A172 (cell line): ENCODE results near the gene PDIA2. TPM values are rescaled to one million over a fixed set of nuclear protein-coding genes. Genes with fewer than 3 reads are reported as not detected.

Experiments
- DNase-seq: peaks from one replicate; pipeline ENCODE4 v3.0.0-alpha.2; 2015; ENCODE audit warnings: low spot score
- total RNA-seq: library from RNA; depleted of rRNA; stranded (reverse); fragments of >200 nt; shearing (Covaris generic); gene quantifications from 2 replicates; pipeline ENCODE4 v1.2.3, GENCODE V29; 2014

Gene PDIA2
- total RNA-seq, 1 experiment from 2014 or later: 0.41 TPM

DNA sequence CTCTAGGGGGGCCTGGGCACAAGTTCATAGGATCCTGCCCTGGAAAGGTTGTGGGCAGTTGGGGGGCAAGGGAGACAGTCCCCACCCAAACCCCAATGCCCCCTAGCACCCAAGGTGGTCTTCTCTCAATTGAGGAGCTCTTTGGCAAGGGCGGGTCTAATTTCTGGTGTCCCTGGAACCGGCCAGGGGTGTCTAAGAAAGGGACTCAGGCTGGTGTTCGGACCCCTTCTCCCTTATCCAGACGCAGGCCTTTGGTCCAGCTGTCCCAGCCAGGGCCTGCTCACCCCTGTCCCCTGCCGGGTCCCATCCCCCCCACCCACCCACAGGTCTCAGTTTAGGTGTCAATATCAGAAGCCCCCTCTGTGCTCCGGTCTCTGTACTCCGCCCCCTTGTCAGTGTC is 3.4 kb upstream of the PDIA2 start:
- no peak for DNase-seq

- DNase-seq: no peak
Measured at GRCh38 chr16:280005-280460, 2.9 kb upstream of the PDIA2 start.

DNA sequence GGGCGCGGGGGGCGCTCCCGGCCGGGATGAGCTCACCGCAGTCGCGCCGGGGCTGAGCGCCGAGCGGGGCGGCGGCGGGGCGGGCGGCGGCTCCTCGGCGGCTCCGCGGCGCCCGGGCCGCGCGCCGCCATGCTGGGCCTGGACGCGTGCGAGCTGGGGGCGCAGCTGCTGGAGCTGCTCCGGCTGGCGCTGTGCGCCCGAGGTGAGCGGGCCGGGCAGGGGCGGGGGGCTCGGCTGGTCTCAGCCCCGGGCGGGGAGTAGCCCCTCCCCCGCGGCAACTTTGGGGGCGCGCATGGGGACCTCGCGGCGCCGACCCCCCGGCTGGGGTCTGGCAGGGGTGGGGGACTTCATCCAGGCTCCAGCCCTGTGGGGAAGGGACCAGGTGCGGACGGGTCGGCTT is 2.4 kb upstream of the PDIA2 start, which contains the start of gene ARHGDIG:
Gene ARHGDIG, plus strand, starts transcription at position 40 of the 400 bp plus-strand sequence. Its CDS starts 90 bp downstream, at position 130.
- DNase-seq: no peak

- no peak for DNase-seq
Measured at GRCh38 chr16:280991-281659, 1.8 kb upstream of the PDIA2 start.

DNA sequence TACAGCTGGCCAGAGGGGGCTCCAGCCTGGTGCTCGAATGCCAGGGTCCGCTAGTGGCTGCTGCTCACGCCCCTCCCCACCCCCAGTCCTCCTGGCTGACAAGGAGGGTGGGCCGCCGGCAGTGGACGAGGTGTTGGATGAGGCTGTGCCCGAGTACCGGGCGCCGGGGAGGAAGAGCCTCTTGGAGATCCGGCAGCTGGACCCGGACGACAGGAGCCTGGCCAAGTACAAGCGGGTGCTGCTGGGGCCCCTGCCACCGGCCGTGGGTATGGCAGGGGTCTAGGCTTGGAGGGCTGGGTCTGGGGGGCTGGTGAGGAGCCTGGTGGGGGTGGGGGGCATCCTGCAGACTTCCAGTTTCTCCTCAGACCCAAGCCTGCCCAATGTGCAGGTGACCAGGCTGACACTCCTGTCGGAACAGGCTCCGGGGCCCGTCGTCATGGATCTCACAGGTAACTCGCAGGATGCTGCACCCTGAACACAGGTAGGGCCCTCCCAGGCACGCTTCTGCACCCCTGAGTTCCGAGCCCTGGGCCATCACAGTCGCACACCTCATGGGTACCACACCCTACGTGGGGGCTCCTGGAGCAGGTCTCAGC is 1.2 kb upstream of the PDIA2 start:
- DNase-seq: no peak

- no peak for DNase-seq
Measured at GRCh38 chr16:282491-282890, 473 bp upstream of the PDIA2 start.

DNA sequence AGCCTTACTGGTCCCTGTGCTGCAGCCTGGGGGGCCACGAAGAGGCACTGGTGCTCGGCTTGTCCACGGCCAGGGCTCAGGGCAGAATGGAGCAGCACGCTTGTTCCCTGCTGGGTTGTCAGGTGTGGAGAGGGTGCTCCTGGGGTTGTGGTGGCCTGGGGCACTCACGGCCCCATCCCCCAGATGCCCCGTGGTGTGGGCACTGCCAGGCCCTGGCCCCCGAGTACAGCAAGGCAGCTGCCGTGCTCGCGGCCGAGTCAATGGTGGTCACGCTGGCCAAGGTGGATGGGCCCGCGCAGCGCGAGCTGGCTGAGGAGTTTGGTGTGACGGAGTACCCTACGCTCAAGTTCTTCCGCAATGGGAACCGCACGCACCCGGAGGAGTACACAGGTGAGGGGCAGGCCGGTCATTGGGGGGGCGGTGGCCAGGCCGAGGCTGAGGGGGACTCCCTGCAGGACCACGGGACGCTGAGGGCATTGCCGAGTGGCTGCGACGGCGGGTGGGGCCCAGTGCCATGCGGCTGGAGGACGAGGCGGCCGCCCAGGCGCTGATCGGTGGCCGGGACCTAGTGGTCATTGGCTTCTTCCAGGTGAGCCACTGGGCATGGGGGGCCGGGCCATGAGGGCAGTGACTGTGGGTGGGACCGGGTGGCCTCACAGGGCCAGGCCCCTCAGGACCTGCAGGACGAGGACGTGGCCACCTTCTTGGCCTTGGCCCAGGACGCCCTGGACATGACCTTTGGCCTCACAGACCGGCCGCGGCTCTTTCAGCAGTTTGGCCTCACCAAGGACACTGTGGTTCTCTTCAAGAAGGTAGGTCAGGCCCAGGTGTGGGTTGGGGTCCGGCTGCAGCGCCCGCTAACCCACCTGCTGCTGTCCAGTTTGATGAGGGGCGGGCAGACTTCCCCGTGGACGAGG is 1.5 kb downstream of the PDIA2 start:
- DNase-seq: no peak

DNA sequence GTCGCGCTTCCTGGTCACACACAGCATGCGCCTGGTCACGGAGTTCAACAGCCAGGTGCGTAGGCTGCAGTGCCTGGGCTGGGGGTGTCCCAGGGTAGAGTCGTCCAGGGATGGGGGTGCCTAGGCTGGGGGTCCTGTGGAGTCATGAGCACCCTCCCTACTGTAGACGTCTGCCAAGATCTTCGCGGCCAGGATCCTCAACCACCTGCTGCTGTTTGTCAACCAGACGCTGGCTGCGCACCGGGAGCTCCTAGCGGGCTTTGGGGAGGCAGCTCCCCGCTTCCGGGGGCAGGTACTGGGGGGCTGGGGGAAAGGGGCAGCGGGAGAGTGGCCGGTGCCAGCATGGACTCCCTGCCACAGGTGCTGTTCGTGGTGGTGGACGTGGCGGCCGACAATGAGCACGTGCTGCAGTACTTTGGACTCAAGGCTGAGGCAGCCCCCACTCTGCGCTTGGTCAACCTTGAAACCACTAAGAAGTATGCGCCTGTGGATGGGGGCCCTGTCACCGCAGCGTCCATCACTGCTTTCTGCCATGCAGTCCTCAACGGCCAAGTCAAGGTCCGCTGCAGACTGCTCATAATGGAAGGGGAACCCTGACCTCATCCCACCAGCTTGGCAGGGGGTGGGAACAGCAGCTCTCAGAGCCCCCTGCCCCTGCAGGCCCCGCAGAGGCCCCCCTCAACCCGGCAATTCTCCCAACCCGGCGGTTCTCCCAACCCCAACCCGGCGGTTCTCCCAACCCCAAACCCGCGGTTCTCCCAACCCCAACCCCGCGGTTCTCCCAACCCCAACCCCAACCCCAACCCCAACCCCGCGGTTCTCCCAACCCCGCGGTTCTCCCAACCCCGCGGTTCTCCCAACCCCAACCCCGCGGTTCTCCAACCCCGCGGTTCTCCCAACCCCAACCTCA is 2.4 kb downstream of the PDIA2 start:
- DNase-seq: no peak

DNA sequence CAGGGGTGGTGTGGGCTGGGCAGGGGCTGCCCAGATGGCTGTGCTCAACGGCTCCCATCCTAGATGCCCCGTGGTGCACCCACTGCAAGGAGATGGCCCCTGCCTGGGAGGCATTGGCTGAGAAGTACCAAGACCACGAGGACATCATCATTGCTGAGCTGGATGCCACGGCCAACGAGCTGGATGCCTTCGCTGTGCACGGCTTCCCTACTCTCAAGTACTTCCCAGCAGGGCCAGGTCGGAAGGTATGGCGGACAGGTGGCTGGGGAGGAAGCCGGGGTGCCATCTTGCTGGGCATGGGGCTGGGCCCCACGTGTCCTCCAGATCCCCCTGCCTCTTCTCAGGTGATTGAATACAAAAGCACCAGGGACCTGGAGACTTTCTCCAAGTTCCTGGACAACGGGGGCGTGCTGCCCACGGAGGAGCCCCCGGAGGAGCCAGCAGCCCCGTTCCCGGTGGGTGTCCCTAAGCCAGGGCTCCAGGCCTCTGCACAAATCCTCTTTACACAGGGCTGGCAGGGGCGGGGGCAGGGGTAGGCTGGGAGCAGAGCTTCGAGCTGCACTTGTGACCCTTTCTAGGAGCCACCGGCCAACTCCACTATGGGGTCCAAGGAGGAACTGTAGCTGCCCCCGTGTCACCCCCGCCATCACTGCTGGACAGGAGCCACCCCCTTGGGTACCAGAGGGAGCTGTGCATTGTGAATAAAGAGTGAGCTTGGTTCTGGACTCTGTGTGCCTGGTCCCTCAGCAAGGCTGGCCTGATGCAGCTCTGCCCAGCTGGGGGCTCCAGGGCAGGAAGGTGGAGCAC is 3.7 kb downstream of the PDIA2 start:
- no peak for DNase-seq

GRCh38 chr16:287298-287811 is 4.4 kb downstream of the PDIA2 start:
- DNase-seq: peak; percentile 18

GRCh38 chr16:287981-288920 is 5.3 kb downstream of the PDIA2 start:
- no peak for DNase-seq

- no peak for DNase-seq
Measured at GRCh38 chr16:289395-289997, 6.5 kb downstream of the PDIA2 start.

DNA sequence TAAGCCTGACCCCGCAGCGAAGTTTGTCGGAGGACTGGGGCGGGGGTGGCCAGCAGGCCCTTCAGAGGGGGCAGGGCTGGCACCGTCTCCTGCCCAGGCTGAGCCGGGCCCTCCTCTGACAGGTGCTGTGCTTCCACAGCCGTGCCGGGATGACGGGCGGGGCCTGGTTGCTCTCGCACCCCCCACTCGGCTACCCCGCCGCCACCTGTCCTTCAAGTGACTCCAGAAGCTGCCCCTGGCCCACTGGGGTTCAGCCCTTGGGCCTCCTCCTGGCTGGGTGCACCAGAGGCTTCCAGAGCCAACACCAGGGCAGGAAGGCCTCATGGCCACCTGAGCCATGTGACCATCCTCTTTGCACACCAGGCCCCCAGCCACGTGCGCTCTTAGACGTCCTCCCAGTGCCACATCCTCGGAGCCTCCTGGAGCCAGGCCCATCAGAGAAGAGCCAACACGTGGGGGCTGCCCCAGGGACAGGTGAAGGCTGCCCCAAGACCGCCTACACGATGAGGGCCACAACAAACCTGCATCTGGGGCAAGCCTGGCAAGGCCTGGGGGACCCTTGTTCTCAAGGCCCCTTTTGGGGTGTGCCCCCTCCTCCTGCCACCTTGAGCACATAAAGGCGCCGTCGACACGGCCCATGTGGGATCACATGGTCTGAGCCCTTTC is 7.2 kb downstream of the PDIA2 start:
- DNase-seq: no peak

GRCh38 chr16:290681-291405 is 7.9 kb downstream of the PDIA2 start:
- no peak for DNase-seq

- DNase-seq: no peak
Measured at GRCh38 chr16:291539-291938, 8.6 kb downstream of the PDIA2 start.

- DNase-seq: no peak
Measured at GRCh38 chr16:293043-293775, 10.2 kb downstream of the PDIA2 start.

GRCh38 chr16:296276-296675 is 13.3 kb downstream of the PDIA2 start:
- DNase-seq: no peak
